IMR-90 (cell line): ENCODE data around the gene OR10K1. TPM values are rescaled to one million over a fixed set of nuclear protein-coding genes. Genes with fewer than 3 reads are reported as not detected.

Source experiments
- ATAC-seq: fragments of 200-7000 bp; cut with Tn5 transposase; 2 replicates; pipeline ENCODE4 v1.9.1; 2020; ENCODE audit warnings: low read depth, mild to moderate bottlenecking, moderate library complexity
- BruUV-seq: library from RNA; stranded (reverse); fragments of 400-500 nt; replicated peaks from 2 replicates; lab custom pipeline; 2021; lab: Mats Ljungman, UMichigan
- CTCF ChIA-PET: fragments of 300-600 bp; formaldehyde crosslinking; extraction: SDS; loops from one replicate; lab custom pipeline; 2021; ENCODE audit warnings: antibody characterized with exemption; lab: Yijun Ruan, JAX
- POLR2A ChIA-PET: fragments of 300-600 bp; sonication (Branson Sonifier 250); formaldehyde crosslinking; loops from one replicate; lab custom pipeline; 2022; ENCODE audit warnings: antibody characterized with exemption; ENCODE audit not compliant: unreplicated experiment; lab: Charles Lee
- DNase-seq: peaks from one replicate; pipeline ENCODE4 v3.0.0; 2013
- H2AFZ ChIP-seq: replicated peaks from 2 replicates; pipeline ENCODE3; 2013; ENCODE audit warnings: low read length, mild to moderate bottlenecking; ENCODE audit not compliant: poor library complexity
- H2AK5ac ChIP-seq: 2 replicates; pipeline ENCODE4 v1.6.1; 2013; ENCODE audit warnings: low read depth, low read length, inconsistent platforms
- H2AK9ac ChIP-seq: replicated peaks from 2 replicates; pipeline ENCODE3; 2013; ENCODE audit warnings: mild to moderate bottlenecking, low read depth, low read length, moderate library complexity; ENCODE audit not compliant: poor library complexity
- H2BK120ac ChIP-seq: 2 replicates; pipeline ENCODE4 v1.6.1; 2013; ENCODE audit warnings: low read depth, low read length, inconsistent platforms
- H2BK15ac ChIP-seq: 3 replicates; pipeline ENCODE4 v1.6.1; 2013; ENCODE audit warnings: low read depth, low read length, inconsistent platforms
- H2BK20ac ChIP-seq: 2 replicates; pipeline ENCODE4 v1.6.1; 2013; ENCODE audit warnings: low read depth, mild to moderate bottlenecking, inconsistent platforms, low read length, moderate library complexity
- H2BK5ac ChIP-seq: 2 replicates; pipeline ENCODE4 v1.6.1; 2013; ENCODE audit warnings: mild to moderate bottlenecking, low read depth, low read length, inconsistent platforms; ENCODE audit not compliant: poor library complexity, severe bottlenecking
- H3K14ac ChIP-seq: replicated peaks from 2 replicates; pipeline ENCODE4 v1.6.1; 2013; ENCODE audit warnings: low read depth, low read length, inconsistent platforms
- H3K18ac ChIP-seq: 2 replicates; pipeline ENCODE4 v1.6.1; 2013; ENCODE audit warnings: low read depth, low read length, control low read depth
- H3K23ac ChIP-seq: 2 replicates; pipeline ENCODE4 v1.6.1; 2013; ENCODE audit warnings: low read depth, low read length, inconsistent platforms
- H3K27ac ChIP-seq: 2 replicates; pipeline ENCODE4 v1.5.1; 2013; ENCODE audit warnings: mild to moderate bottlenecking, control low read depth, low read length; ENCODE audit not compliant: insufficient read depth
- H3K27me3 ChIP-seq: 2 replicates; pipeline ENCODE4 v1.6.1; 2013; ENCODE audit warnings: low read length; ENCODE audit not compliant: control insufficient read depth, insufficient read depth
- H3K36me3 ChIP-seq: 2 replicates; pipeline ENCODE4 v1.6.1; 2013; ENCODE audit warnings: low read length, mixed read lengths; ENCODE audit not compliant: control insufficient read depth, insufficient read depth
- H3K4ac ChIP-seq: 2 replicates; pipeline ENCODE4 v1.6.1; 2013; ENCODE audit warnings: low read depth, low read length, inconsistent platforms
- H3K4me1 ChIP-seq: 2 replicates; pipeline ENCODE4 v1.6.1; 2013; ENCODE audit warnings: low read length, mixed read lengths; ENCODE audit not compliant: control insufficient read depth, insufficient read depth
- H3K4me2 ChIP-seq: 2 replicates; pipeline ENCODE4 v1.6.1; 2013; ENCODE audit warnings: low read depth, mild to moderate bottlenecking, control low read depth, low read length, moderate library complexity
- H3K4me3 ChIP-seq: 2 replicates; pipeline ENCODE4 v1.5.1; 2013; ENCODE audit warnings: low read depth, mild to moderate bottlenecking, control low read depth, low read length, moderate library complexity; ENCODE audit not compliant: insufficient read depth
- H3K56ac ChIP-seq: 2 replicates; pipeline ENCODE4 v1.6.1; 2013; ENCODE audit warnings: low read length, inconsistent platforms; ENCODE audit not compliant: insufficient read depth; ENCODE audit errors: extremely low read depth
- H3K79me1 ChIP-seq, 2 experiments: 2 replicates each; pipeline ENCODE4 v1.6.1; 2013; ENCODE audit warnings: low read length in 2 of 2, inconsistent platforms in 1 of 2, low read depth in 1 of 2
- H3K9ac ChIP-seq: 2 replicates; pipeline ENCODE4 v1.6.1; 2013; ENCODE audit warnings: low read depth, low read length, control low read depth
- H3K9me1 ChIP-seq: 2 replicates; pipeline ENCODE4 v1.6.1; 2013; ENCODE audit warnings: low read length, inconsistent platforms; ENCODE audit not compliant: insufficient read depth
- H3K9me3 ChIP-seq: 2 replicates; pipeline ENCODE4 v1.6.1; 2013; ENCODE audit warnings: low read length; ENCODE audit not compliant: control insufficient read depth, insufficient read depth
- H4K20me1 ChIP-seq: 2 replicates; pipeline ENCODE4 v1.6.1; 2013; ENCODE audit warnings: low read length, inconsistent platforms; ENCODE audit not compliant: insufficient read depth
- H4K5ac ChIP-seq: 2 replicates; pipeline ENCODE4 v1.6.1; 2013; ENCODE audit warnings: mild to moderate bottlenecking, low read depth, low read length, control low read depth
- H4K8ac ChIP-seq, 2 experiments: 2 replicates each; pipeline ENCODE4 v1.6.1; 2013; ENCODE audit warnings: low read depth in 2 of 2, low read length in 2 of 2, control low read depth in 1 of 2, inconsistent platforms in 1 of 2
- H4K91ac ChIP-seq: 2 replicates; pipeline ENCODE4 v1.6.1; 2013; ENCODE audit warnings: low read depth, low read length, inconsistent platforms; ENCODE audit not compliant: insufficient read depth
- BHLHE40 ChIP-seq: fragments of 150-350 bp; IDR thresholded peaks from 2 replicates; pipeline ENCODE4 v1.6.1; 2016; ENCODE audit warnings: mild to moderate bottlenecking, low read depth, low read length
- CEBPB ChIP-seq: IDR thresholded peaks from 2 replicates; pipeline ENCODE4 v1.6.1; 2012; ENCODE audit warnings: low read depth, low read length, improper control_type of control experiment
- CHD1 ChIP-seq: IDR thresholded peaks from 2 replicates; pipeline ENCODE4 v1.6.1; 2012; ENCODE audit warnings: low read depth, low read length, improper control_type of control experiment
- MAFK ChIP-seq: IDR thresholded peaks from 2 replicates; pipeline ENCODE4 v1.6.1; 2012; ENCODE audit warnings: low read depth, low read length, improper control_type of control experiment
- MAZ ChIP-seq: IDR thresholded peaks from 2 replicates; pipeline ENCODE4 v1.6.1; 2012; ENCODE audit warnings: low read depth, mild to moderate bottlenecking, low read length, improper control_type of control experiment, moderate library complexity, borderline replicate concordance
- NFE2L2 ChIP-seq: fragments of 150-350 bp; IDR thresholded peaks from 2 replicates; pipeline ENCODE4 v1.6.1; 2016; ENCODE audit warnings: low read depth, mild to moderate bottlenecking, low read length
- RAD21 ChIP-seq: IDR thresholded peaks from 2 replicates; pipeline ENCODE4 v1.6.1; 2012; ENCODE audit warnings: low read length, improper control_type of control experiment
- RFX5 ChIP-seq: IDR thresholded peaks from 2 replicates; pipeline ENCODE4 v1.8.0; 2012; ENCODE audit warnings: low read depth, mild to moderate bottlenecking, low read length, moderate library complexity
- SMC3 ChIP-seq: fragments of 150-350 bp; IDR thresholded peaks from 2 replicates; pipeline ENCODE4 v1.6.1; 2016; ENCODE audit warnings: low read depth, mild to moderate bottlenecking, antibody characterized with exemption, low read length, moderate library complexity
- USF2 ChIP-seq: fragments of 150-350 bp; IDR thresholded peaks from 2 replicates; pipeline ENCODE4 v1.6.1; 2017; ENCODE audit warnings: mild to moderate bottlenecking, antibody characterized with exemption, low read length, low read depth
- dilution Hi-C: fragments of 300-500 bp; cut with HindIII; formaldehyde crosslinking; loops from one replicate; pipeline ENCODE4 v1.14.3; 2018; ENCODE audit warnings: low sequenced_read_pairs; ENCODE audit not compliant: unreplicated experiment
- in situ Hi-C: fragments of 300-500 bp; cut with MboI; formaldehyde crosslinking; loops from 3 replicates; pipeline ENCODE4 v1.14.3; 2019; ENCODE audit warnings: low sequenced_read_pairs, inconsistent platforms, mixed read lengths
- intact Hi-C: fragments of 100-400 bp; cut with micrococcal nuclease; formaldehyde crosslinking; loops from 2 replicates; pipeline ENCODE4 v1.10.0; 2022
- polyA plus RNA-seq, 3 experiments: library from polyadenylated mRNA; depleted of rRNA; stranded (reverse); fragments of >200 nt; gene quantifications; 2 replicates each; pipeline ENCODE4 v1.2.3, GENCODE V29; 2012; ENCODE audit warnings: low replicate concordance in 1 of 3
- total RNA-seq: library from RNA; depleted of rRNA; stranded (reverse); fragments of >200 nt; gene quantifications from 2 replicates; pipeline ENCODE4 v1.2.3, GENCODE V29; 2012
- TF ChIP-seq, protein P1 (sequence below): conservative IDR thresholded peaks from 2 replicates; pipeline ENCODE4 v1.5.1; 2012; ENCODE audit warnings: mild to moderate bottlenecking, low read depth, low read length, improper control_type of control experiment
- TF ChIP-seq, protein P2 (sequence below): fragments of 150-350 bp; IDR thresholded peaks from 2 replicates; pipeline ENCODE4 v1.6.1; 2016; ENCODE audit warnings: low read depth, mild to moderate bottlenecking, low read length, moderate library complexity, borderline replicate concordance

OR10K1 gene
- total and polyA plus RNA-seq, 2 of the 4 experiments (the other 2 are of a cell fraction) = not detected

GRCh38 chr1:158471920-158472319 is 10.3 kb downstream of the OR10K1 start, which contains the start of gene OR10R2:
Gene OR10R2, plus strand, starts transcription at chr1:158472220. Its CDS starts 106 bp downstream, at chr1:158472326.
- no peak within 1 kb of the TSS for H2AK5ac ChIP-seq
- H4K8ac ChIP-seq = no peak within 1 kb of the TSS
- no peaks in the 10 kb centered on the region for H3K27me3 ChIP-seq
- H4K5ac ChIP-seq = no peak within 1 kb of the TSS
- no peaks in the 10 kb centered on the region for H3K9me1 ChIP-seq
- no peak within 1 kb of the TSS for H3K14ac ChIP-seq
- no peaks in the 10 kb centered on the region for H3K36me3 ChIP-seq
- no peak within 1 kb of the TSS for H3K4me3 ChIP-seq
- ATAC-seq (no peak), DNase-seq (no peak)
- no peak within 1 kb of the TSS for H2AK9ac ChIP-seq
- H4K91ac ChIP-seq = no peak within 1 kb of the TSS
- no peak within 1 kb of the TSS for H3K27ac ChIP-seq
- no peak within 1 kb of the TSS for H2BK5ac ChIP-seq
- no peak within 1 kb of the TSS for H3K9ac ChIP-seq
- no peak within 1 kb of the TSS for H3K4ac ChIP-seq
- no TSS peak for BruUV-seq
- H2BK15ac ChIP-seq = no peak within 1 kb of the TSS
- H3K23ac ChIP-seq = no peak within 1 kb of the TSS
- no peak within 1 kb of the TSS for H3K4me2 ChIP-seq
- H2BK120ac ChIP-seq = no peak within 1 kb of the TSS
- ChIA-PET POLR2A (no interaction called here), CTCF (no interaction called here)
- no peaks in the 10 kb centered on the region for H3K9me3 ChIP-seq
- H2AFZ ChIP-seq = no peak within 1 kb of the TSS
- in situ Hi-C loops (no loop called here), intact Hi-C loops (no loop called here), dilution Hi-C loops (no loop called here)
- TF ChIP-seq CEBPB (no peak), MAFK (no peak), USF2 (no peak), BHLHE40 (no peak), MAZ (no peak), CHD1 (no peak), RFX5 (no peak), RAD21 (no peak), SMC3 (no peak), NFE2L2 (no peak)
- TF ChIP-seq, protein P1, sequence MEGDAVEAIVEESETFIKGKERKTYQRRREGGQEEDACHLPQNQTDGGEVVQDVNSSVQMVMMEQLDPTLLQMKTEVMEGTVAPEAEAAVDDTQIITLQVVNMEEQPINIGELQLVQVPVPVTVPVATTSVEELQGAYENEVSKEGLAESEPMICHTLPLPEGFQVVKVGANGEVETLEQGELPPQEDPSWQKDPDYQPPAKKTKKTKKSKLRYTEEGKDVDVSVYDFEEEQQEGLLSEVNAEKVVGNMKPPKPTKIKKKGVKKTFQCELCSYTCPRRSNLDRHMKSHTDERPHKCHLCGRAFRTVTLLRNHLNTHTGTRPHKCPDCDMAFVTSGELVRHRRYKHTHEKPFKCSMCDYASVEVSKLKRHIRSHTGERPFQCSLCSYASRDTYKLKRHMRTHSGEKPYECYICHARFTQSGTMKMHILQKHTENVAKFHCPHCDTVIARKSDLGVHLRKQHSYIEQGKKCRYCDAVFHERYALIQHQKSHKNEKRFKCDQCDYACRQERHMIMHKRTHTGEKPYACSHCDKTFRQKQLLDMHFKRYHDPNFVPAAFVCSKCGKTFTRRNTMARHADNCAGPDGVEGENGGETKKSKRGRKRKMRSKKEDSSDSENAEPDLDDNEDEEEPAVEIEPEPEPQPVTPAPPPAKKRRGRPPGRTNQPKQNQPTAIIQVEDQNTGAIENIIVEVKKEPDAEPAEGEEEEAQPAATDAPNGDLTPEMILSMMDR = no peak
- TF ChIP-seq, protein P2, sequence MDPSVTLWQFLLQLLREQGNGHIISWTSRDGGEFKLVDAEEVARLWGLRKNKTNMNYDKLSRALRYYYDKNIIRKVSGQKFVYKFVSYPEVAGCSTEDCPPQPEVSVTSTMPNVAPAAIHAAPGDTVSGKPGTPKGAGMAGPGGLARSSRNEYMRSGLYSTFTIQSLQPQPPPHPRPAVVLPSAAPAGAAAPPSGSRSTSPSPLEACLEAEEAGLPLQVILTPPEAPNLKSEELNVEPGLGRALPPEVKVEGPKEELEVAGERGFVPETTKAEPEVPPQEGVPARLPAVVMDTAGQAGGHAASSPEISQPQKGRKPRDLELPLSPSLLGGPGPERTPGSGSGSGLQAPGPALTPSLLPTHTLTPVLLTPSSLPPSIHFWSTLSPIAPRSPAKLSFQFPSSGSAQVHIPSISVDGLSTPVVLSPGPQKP = no peak
- H3K18ac ChIP-seq = no peak within 1 kb of the TSS
- no peaks in the 10 kb centered on the region for H4K20me1 ChIP-seq
- no peak within 1 kb of the TSS for H3K56ac ChIP-seq
- H3K4me1 ChIP-seq = no peaks in the 10 kb centered on the region
- no peak within 1 kb of the TSS for H2BK20ac ChIP-seq
- H3K79me1 ChIP-seq = no peaks in the 10 kb centered on the region
